Measurements from ENCODE around the gene KRTAP19-4. TPM values are rescaled to one million over a fixed set of nuclear protein-coding genes. Genes with fewer than 3 reads are reported as not detected.
"Not testable (repeated sequence)": the region's sequence is repeated elsewhere in the genome, so short reads cannot be mapped to it uniquely, and the experiment has no call there.

KRTAP19-4 gene, protein sequence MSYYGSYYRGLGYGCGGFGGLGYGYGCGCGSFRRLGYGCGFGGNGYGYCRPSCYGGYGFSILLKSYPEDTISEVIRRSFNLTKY
- not detected for polyA plus RNA-seq
- long read RNA-seq, donor 1 = 0 reads
- long read RNA-seq, donor 2 = 0 reads
- long read RNA-seq, donor 3 = 0 reads
- long read RNA-seq, donor 4 = 0 reads
- long read RNA-seq, donor 5 = 0 reads
- long read RNA-seq, donor 6 = 0 reads
- long read RNA-seq, donor 7 = 0 reads
- long read RNA-seq, donor 8 = 0 reads
- long read RNA-seq, donor 9 = 0 reads
- long read RNA-seq, donor 10 = 0 reads
- long read RNA-seq, donor 11 = 0 reads

DNA sequence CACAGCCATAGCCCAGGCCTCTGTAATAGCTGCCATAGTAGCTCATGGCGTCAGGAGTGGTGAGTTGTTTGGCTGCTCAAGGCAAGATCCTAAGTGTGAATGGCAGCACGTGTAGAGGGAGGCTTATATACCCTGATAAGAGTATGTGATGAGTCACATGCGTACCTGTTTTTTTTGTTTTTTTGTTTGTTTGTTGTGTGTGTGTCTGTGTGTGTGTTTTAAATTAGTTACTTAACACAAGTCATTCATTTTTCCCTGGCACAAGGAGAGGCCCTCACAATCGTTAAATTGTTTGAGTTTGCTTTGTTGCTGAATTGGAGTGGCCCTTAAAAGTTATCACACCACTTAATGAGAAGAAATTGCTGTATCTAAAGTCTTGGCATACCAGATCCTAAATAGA, at the start of gene KRTAP19-4:
Gene KRTAP19-4 (minus strand): TSS at position 101 of the 400 bp plus-strand sequence. CDS start 55 bp downstream, at position 46.
- H3K4me3 ChIP-seq (ENCODE audit: low read length) = no peak within 1 kb of the TSS
- DNase-seq = no peak
- WGBS (ENCODE audit: insufficient coverage, low lambda C conversion rate) = 60% methylated on average over 1 of the region's 4 CpGs
- H3K4me1 ChIP-seq (ENCODE audit: control insufficient read depth, insufficient read depth, low read length) = no peaks in the 10 kb centered on the region
- no peaks in the 10 kb centered on the region for H3K36me3 ChIP-seq (ENCODE audit: control insufficient read depth, insufficient read depth, low read length)
- no peaks in the 10 kb centered on the region for H3K9me3 ChIP-seq (ENCODE audit: control insufficient read depth, low read depth, low read length)
- no peak within 1 kb of the TSS for H3K27ac ChIP-seq (ENCODE audit: low read length)
- no peaks in the 10 kb centered on the region for H3K27me3 ChIP-seq (ENCODE audit: control insufficient read depth, insufficient read depth, low read length)

DNA sequence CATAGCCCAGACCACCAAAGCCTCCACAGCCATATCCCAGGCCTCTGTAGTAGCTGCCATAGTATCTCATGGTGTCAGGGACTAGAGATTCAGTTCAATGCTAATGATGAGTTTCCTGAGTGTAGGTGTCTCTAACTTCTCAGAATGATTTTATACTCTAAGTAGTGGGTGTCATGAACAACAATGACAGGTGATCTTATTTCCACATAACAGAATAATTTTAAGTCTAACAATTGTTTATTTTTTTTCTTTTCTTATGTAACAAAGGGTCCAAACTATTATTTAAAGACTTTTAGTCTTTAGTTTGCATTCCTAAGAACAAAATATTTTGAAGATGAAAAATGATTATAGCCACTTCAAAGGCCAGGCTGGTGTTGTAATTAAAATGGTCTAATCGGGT, 44.8 kb upstream of the KRTAP19-4 start, which contains the start of gene KRTAP19-6:
Gene KRTAP19-6 (minus strand): TSS at position 101 of the 400 bp plus-strand sequence. CDS start 31 bp downstream, at position 70.
- WGBS (ENCODE audit: insufficient coverage, low lambda C conversion rate) = no CpG with 5 or more reads among the region's 1 CpG
- Histone ChIP-seq H3K9me3 (ENCODE audit: control insufficient read depth, low read depth, low read length) (peaks cover 3% of the 10 kb centered on the region), H3K4me3 (ENCODE audit: low read length) (no peak within 1 kb of the TSS), H3K27ac (ENCODE audit: low read length) (no peak within 1 kb of the TSS), H3K36me3 (ENCODE audit: control insufficient read depth, insufficient read depth, low read length) (no peaks in the 10 kb centered on the region), H3K4me1 (ENCODE audit: control insufficient read depth, insufficient read depth, low read length) (no peaks in the 10 kb centered on the region), H3K27me3 (ENCODE audit: control insufficient read depth, insufficient read depth, low read length) (no peaks in the 10 kb centered on the region)
- no peak for DNase-seq

DNA sequence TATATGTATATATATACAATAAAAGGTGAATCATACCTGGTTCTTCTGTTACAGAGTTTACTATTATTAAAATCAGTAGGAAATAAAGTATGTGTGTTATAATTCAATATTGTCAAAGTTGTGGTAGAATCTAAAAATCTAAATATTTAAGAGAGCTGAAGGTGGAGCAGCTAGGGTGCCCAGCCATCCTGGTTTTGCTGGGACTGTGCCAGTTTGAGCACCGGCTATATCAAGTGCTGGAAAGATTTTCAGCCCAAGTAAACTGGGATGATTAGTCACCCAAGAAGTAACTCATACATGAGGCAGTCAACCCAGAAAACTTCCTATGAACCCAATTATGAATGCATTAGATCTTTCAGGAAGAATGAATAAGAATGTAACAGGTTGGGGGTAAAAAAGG, 21.9 kb upstream of the KRTAP19-4 start:
- no peak overlapping the region for H3K27ac ChIP-seq (ENCODE audit: low read length)
- H3K36me3 ChIP-seq (ENCODE audit: control insufficient read depth, insufficient read depth, low read length) = no peaks in the 10 kb centered on the region
- H3K4me1 ChIP-seq (ENCODE audit: control insufficient read depth, insufficient read depth, low read length) = no peaks in the 10 kb centered on the region
- WGBS (ENCODE audit: insufficient coverage, low lambda C conversion rate) = no CpG with 5 or more reads among the region's 1 CpG
- no peak for DNase-seq
- H3K4me3 ChIP-seq (ENCODE audit: low read length) = no peak overlapping the region
- no peaks in the 10 kb centered on the region for H3K27me3 ChIP-seq (ENCODE audit: control insufficient read depth, insufficient read depth, low read length)
- H3K9me3 ChIP-seq (ENCODE audit: control insufficient read depth, low read depth, low read length) = no peaks in the 10 kb centered on the region

DNA sequence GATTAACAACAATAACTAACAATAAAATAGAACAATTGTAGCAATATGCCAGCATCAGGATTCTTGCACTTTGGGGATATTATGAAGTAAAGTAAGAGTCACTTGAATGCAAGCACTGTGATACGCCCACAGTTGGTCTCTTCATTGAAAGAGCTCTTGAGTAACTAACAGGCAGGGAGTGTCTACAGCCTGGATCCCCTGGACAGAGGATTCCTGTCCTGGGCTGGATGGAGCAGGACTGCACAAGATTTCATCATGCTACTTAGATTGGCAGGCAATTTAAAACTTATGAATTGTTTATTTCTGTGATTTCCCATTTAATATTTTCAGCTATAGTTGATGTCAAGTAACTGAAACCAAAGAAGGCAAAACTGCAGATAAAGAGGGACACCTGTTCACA, 18.7 kb upstream of the KRTAP19-4 start:
- no peak for DNase-seq
- no peaks in the 10 kb centered on the region for H3K4me1 ChIP-seq (ENCODE audit: control insufficient read depth, insufficient read depth, low read length)

DNA sequence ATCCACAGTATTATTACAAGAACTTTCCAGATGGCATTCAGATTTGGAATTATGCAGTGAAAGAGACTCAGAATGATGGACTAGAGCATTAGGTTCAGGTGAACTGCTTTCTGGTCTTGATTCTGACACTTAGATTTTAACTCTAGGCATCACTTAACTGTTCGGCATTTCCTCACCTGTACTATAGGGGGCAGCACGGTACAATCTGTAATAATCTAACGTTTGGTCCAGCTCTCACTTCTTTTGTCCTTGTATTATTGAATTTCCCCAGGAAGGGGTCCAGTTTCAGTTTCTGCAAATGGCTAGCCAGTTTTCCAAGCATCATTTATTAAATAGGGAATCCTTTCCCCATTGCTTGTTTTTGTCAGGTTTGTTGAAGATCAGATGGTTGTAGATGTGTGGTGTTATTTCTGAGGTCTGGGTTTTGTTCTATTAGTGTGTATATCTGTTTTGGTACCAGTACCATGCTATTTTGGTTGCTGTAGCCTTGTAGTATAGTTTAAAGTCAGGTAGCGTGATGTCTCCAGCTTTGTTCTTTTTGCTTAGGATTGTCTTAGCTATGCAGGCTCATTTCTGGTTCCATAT, 8.7 kb upstream of the KRTAP19-4 start:
- H3K36me3 ChIP-seq (ENCODE audit: control insufficient read depth, insufficient read depth, low read length); H3K9me3 ChIP-seq (ENCODE audit: control insufficient read depth, low read depth, low read length); H3K27me3 ChIP-seq (ENCODE audit: control insufficient read depth, insufficient read depth, low read length); H3K4me3 ChIP-seq (ENCODE audit: low read length); H3K4me1 ChIP-seq (ENCODE audit: control insufficient read depth, insufficient read depth, low read length); H3K27ac ChIP-seq (ENCODE audit: low read length); DNase-seq: not testable (repeated sequence)
- no CpG with 5 or more reads among the region's 4 CpGs for WGBS (ENCODE audit: insufficient coverage, low lambda C conversion rate)

More for the DNA sequence above, 18.7 kb upstream of the KRTAP19-4 start:
- WGBS (ENCODE audit: insufficient coverage, low lambda C conversion rate) = no CpG with 5 or more reads among the region's 1 CpG
- no peaks in the 10 kb centered on the region for H3K27me3 ChIP-seq (ENCODE audit: control insufficient read depth, insufficient read depth, low read length)
- no peak overlapping the region for H3K4me3 ChIP-seq (ENCODE audit: low read length)
- no peak overlapping the region for H3K27ac ChIP-seq (ENCODE audit: low read length)
- H3K9me3 ChIP-seq (ENCODE audit: control insufficient read depth, low read depth, low read length) = no peaks in the 10 kb centered on the region
- H3K36me3 ChIP-seq (ENCODE audit: control insufficient read depth, insufficient read depth, low read length) = no peaks in the 10 kb centered on the region

DNA sequence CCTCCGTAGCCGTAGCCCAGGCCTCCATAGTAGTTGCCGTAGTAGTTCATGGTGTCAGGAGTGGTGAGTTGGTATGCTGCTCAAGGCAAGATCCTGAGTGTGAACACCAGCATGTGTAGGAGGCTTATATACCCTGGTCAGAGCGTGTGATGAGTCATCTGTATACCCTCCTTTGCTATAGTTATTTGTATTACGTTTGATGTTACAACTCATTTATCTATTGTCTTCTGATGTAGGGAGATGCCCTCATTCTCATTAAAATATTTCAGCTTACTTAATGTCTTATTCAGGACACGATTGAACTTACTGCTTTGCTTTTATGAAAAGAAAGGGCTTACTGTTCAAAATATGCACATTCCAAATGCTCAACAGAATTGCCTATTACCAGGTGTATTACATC, 5.1 kb upstream of the KRTAP19-4 start, which contains the start of gene KRTAP19-5:
Gene KRTAP19-5 (minus strand): TSS at position 101 of the 400 bp plus-strand sequence. CDS start 51 bp downstream, at position 50.
- Histone ChIP-seq H3K27me3 (ENCODE audit: control insufficient read depth, insufficient read depth, low read length) (no peaks in the 10 kb centered on the region), H3K4me1 (ENCODE audit: control insufficient read depth, insufficient read depth, low read length) (no peaks in the 10 kb centered on the region), H3K9me3 (ENCODE audit: control insufficient read depth, low read depth, low read length) (no peaks in the 10 kb centered on the region), H3K27ac (ENCODE audit: low read length) (no peak within 1 kb of the TSS), H3K4me3 (ENCODE audit: low read length) (no peak within 1 kb of the TSS), H3K36me3 (ENCODE audit: control insufficient read depth, insufficient read depth, low read length) (no peaks in the 10 kb centered on the region)
- no peak for DNase-seq
- WGBS (ENCODE audit: insufficient coverage, low lambda C conversion rate) = no CpG with 5 or more reads among the region's 6 CpGs

DNA sequence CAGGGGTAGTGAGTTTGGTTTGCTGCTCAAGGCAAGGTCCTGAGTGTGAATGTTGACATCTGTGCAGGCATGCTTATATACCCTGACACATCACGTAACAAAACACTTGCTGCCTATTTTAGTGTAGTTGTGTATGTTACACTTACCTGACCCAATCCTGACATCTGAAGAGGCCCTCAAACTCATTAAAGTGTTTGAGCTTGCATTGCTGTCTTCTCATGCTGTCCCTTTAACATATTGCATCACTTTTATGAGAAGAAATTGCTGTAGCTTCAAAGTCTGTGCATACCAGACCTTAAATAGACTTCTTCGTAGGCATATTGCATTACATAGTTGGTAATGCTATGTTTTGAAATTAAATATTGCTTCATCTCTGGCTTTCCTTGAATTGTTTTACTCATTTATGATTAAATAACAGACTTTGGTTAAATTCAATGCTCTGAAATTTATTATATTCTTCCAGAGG, 5.0 kb downstream of the KRTAP19-4 start, which contains the start of gene KRTAP19-3:
Gene KRTAP19-3 (minus strand): TSS at position 51 of the 466 bp plus-strand sequence. CDS start 56 bp downstream, outside the sequence.
- DNase-seq = peak in 1 of 2 donors; percentile 3
- Histone ChIP-seq H3K27ac (ENCODE audit: low read length) (no peak within 1 kb of the TSS), H3K27me3 (ENCODE audit: control insufficient read depth, insufficient read depth, low read length) (no peaks in the 10 kb centered on the region), H3K36me3 (ENCODE audit: control insufficient read depth, insufficient read depth, low read length) (no peaks in the 10 kb centered on the region), H3K4me1 (ENCODE audit: control insufficient read depth, insufficient read depth, low read length) (no peaks in the 10 kb centered on the region), H3K9me3 (ENCODE audit: control insufficient read depth, low read depth, low read length) (no peaks in the 10 kb centered on the region), H3K4me3 (ENCODE audit: low read length) (no peak within 1 kb of the TSS)
- no CpG with 5 or more reads among the region's 2 CpGs for WGBS (ENCODE audit: insufficient coverage, low lambda C conversion rate)

DNA sequence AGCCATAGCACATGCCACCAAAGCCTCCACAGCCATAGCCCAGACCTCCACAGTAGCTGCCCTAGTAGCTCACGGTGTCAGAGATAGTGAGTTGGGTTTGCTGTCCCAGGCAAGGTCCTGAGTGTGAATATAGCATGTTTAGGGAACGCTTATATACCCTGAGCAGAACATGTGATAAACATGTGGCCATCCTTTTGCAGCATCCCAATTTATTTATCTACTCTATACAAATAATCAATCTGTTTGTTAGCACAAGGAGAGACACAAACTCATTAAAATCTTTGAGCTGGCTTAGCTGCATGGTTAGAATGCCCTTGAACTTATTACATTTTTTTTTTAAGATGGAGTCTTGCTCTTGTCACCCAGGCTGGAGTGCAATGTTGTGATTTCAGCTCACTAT, 9.6 kb downstream of the KRTAP19-4 start, which contains the start of gene KRTAP19-2:
Gene KRTAP19-2 (minus strand): TSS at position 101 of the 400 bp plus-strand sequence. CDS start 88 bp downstream, at position 13.
- no peak for DNase-seq
- Histone ChIP-seq H3K27ac (ENCODE audit: low read length) (no peak within 1 kb of the TSS), H3K36me3 (ENCODE audit: control insufficient read depth, insufficient read depth, low read length) (no peaks in the 10 kb centered on the region), H3K4me1 (ENCODE audit: control insufficient read depth, insufficient read depth, low read length) (no peaks in the 10 kb centered on the region), H3K9me3 (ENCODE audit: control insufficient read depth, low read depth, low read length) (no peaks in the 10 kb centered on the region), H3K4me3 (ENCODE audit: low read length) (no peak within 1 kb of the TSS), H3K27me3 (ENCODE audit: control insufficient read depth, insufficient read depth, low read length) (no peaks in the 10 kb centered on the region)
- no CpG with 5 or more reads among the region's 2 CpGs for WGBS (ENCODE audit: insufficient coverage, low lambda C conversion rate)

DNA sequence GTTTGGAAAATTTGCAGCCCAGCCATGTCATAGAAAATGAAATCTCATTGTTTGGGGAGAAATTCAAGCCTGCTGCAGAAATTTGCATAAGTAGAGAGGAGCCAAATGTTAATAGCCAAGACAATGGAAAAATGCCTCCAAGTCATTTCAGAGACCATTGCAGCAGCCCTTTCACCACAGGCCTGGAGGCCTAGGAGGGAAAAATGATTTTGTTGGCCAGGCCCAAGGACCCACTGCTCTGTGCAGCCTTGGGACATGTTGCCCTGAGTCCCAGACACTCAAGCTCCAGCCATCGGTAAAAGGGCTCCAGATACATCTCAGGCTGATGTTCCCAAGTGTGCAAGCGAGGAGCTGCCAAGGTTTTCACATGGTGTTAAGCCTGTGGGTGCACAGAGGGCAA, 10.8 kb downstream of the KRTAP19-4 start:
- no CpG with 5 or more reads among the region's 2 CpGs for WGBS (ENCODE audit: insufficient coverage, low lambda C conversion rate)
- Histone ChIP-seq H3K4me3 (ENCODE audit: low read length) (no peak overlapping the region), H3K27me3 (ENCODE audit: control insufficient read depth, insufficient read depth, low read length) (no peaks in the 10 kb centered on the region), H3K36me3 (ENCODE audit: control insufficient read depth, insufficient read depth, low read length) (no peaks in the 10 kb centered on the region), H3K27ac (ENCODE audit: low read length) (no peak overlapping the region), H3K9me3 (ENCODE audit: control insufficient read depth, low read depth, low read length) (no peaks in the 10 kb centered on the region), H3K4me1 (ENCODE audit: control insufficient read depth, insufficient read depth, low read length) (no peaks in the 10 kb centered on the region)
- DNase-seq = no peak

DNA sequence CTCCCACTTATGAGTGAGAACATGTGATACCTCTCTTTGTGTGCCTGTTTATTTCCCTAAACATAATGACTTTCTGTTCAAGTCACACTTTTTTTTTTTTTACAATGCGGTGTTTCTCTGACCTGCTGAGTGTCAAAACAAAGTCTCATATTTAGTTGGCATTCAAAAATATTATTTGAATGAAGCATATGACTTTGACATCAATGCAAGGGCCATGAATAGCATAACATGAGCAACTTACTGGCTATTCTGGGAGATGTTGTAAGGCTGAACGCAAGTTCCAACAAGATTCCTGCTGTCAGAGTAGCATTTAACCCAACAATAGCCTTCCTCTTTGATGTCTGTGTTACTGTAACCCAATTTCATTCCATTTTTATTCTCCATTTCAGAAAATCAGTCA, 14.8 kb downstream of the KRTAP19-4 start:
- H3K4me3 ChIP-seq (ENCODE audit: low read length) = no peak overlapping the region
- H3K4me1 ChIP-seq (ENCODE audit: control insufficient read depth, insufficient read depth, low read length) = no peaks in the 10 kb centered on the region
- H3K27ac ChIP-seq (ENCODE audit: low read length) = no peak overlapping the region
- no peaks in the 10 kb centered on the region for H3K36me3 ChIP-seq (ENCODE audit: control insufficient read depth, insufficient read depth, low read length)
- WGBS (ENCODE audit: insufficient coverage, low lambda C conversion rate) = no CpG with 5 or more reads among the region's 2 CpGs
- H3K27me3 ChIP-seq (ENCODE audit: control insufficient read depth, insufficient read depth, low read length) = no peaks in the 10 kb centered on the region
- H3K9me3 ChIP-seq (ENCODE audit: control insufficient read depth, low read depth, low read length) = no peaks in the 10 kb centered on the region
- DNase-seq = no peak

Measured in large intestine (tissue), 12 donors.